Stimulated activated CD4-positive, alpha-beta T cell treated with anti-CD3 and anti-CD28 coated beads, Interleukin-4, amount 100 ng/mL, for 24 hours (primary cell): ENCODE measurements around the gene SLC24A1.
"Not testable (repeated sequence)": the region's sequence is repeated elsewhere in the genome, so short reads cannot be mapped to it uniquely, and the experiment has no call there.

Experiments used
- DNase-seq: peaks from one replicate; pipeline ENCODE4 v3.0.0-alpha.2; 2020

SLC24A1 gene

GRCh38 chr15:65621638-65622037, at the start of gene SLC24A1:
Gene SLC24A1, plus strand, starts transcription at chr15:65621938. Its CDS starts 2,143 bp downstream, at chr15:65624081.
- no peak for DNase-seq

- DNase-seq: no peak
Observed at GRCh38 chr15:65571971-65572370, 49.8 kb upstream of the SLC24A1 start.

GRCh38 chr15:65576664-65577063, 45.1 kb upstream of the SLC24A1 start:
- no peak for DNase-seq

- no peak for DNase-seq
Observed at GRCh38 chr15:65577129-65577996, 44.4 kb upstream of the SLC24A1 start.

GRCh38 chr15:65578904-65579728, 42.6 kb upstream of the SLC24A1 start:
- DNase-seq: no peak

GRCh38 chr15:65579762-65580161, 42.0 kb upstream of the SLC24A1 start:
- DNase-seq: no peak

GRCh38 chr15:65580287-65580686, 41.5 kb upstream of the SLC24A1 start:
- DNase-seq: no peak

- peak; percentile 20 for DNase-seq
Observed at GRCh38 chr15:65583701-65584100, 38.0 kb upstream of the SLC24A1 start.

GRCh38 chr15:65584241-65584640, 37.5 kb upstream of the SLC24A1 start:
- DNase-seq: no peak

- no peak for DNase-seq
Observed at GRCh38 chr15:65587094-65587493, 34.6 kb upstream of the SLC24A1 start.

GRCh38 chr15:65595960-65596359, 25.8 kb upstream of the SLC24A1 start:
- DNase-seq: no peak

- DNase-seq: no peak
Observed at GRCh38 chr15:65598468-65598867, 23.3 kb upstream of the SLC24A1 start.

- DNase-seq: no peak
Observed at GRCh38 chr15:65599677-65600076, 22.1 kb upstream of the SLC24A1 start.

- DNase-seq: no peak
Observed at GRCh38 chr15:65603134-65603533, 18.6 kb upstream of the SLC24A1 start.

GRCh38 chr15:65603559-65603958, 18.2 kb upstream of the SLC24A1 start:
- no peak for DNase-seq

- peak; percentile 97 for DNase-seq
Observed at GRCh38 chr15:65610871-65611718, 10.6 kb upstream of the SLC24A1 start, which contains the start of gene INTS14. Gene INTS14, minus strand, starts transcription at chr15:65611131. Its CDS starts 3,751 bp downstream, at chr15:65607380.

- DNase-seq: no peak
Observed at GRCh38 chr15:65611888-65612615, 9.7 kb upstream of the SLC24A1 start.

- no peak for DNase-seq
Observed at GRCh38 chr15:65612616-65612946, 9.2 kb upstream of the SLC24A1 start.

GRCh38 chr15:65612949-65613744, 8.6 kb upstream of the SLC24A1 start:
- no peak for DNase-seq

GRCh38 chr15:65615887-65616286, 5.9 kb upstream of the SLC24A1 start:
- DNase-seq: not testable (repeated sequence)

- DNase-seq: no peak
Observed at GRCh38 chr15:65618560-65619109, 3.1 kb upstream of the SLC24A1 start.
